NCI-H187 (cell line): ENCODE measurements around the gene POU3F1.

Source experiments
- DNase-seq, 2 experiments: peaks; one replicate each; lab custom pipeline; 2025; lab: John Stamatoyannopoulos, UW

Gene POU3F1

DNA sequence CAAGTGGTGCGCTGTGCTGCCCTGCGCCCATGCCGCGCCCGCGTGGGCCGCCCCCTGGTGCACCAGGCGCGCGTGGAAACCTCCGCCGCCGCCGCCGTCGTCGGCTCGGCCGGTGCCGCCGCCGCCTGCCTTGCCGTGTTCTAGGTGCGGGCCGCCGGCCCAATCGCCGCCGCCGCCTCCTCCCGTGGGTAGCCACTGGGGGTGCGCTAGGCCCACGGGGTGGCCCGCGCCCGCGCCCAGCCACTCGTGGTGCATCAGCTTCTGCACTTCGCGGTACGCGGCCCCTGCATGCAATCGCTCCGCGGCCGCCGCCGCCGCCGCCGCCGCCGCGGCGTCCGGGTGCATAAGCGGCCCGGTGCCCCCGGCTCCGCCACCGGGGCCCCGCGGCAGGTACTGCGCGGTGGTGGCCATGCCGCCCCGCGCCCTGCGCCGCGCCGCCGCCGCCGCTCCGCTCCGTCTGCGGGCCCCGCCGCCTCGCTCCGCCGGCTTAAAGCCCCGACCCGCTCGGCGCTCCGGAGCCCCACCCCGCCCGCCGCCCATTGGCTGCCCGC is at the start of gene POU3F1:
TSS of gene POU3F1 (minus strand) at position 461 of the 551 bp plus-strand sequence. CDS start at position 411, 50 bp downstream.
- no peak for DNase-seq

DNA sequence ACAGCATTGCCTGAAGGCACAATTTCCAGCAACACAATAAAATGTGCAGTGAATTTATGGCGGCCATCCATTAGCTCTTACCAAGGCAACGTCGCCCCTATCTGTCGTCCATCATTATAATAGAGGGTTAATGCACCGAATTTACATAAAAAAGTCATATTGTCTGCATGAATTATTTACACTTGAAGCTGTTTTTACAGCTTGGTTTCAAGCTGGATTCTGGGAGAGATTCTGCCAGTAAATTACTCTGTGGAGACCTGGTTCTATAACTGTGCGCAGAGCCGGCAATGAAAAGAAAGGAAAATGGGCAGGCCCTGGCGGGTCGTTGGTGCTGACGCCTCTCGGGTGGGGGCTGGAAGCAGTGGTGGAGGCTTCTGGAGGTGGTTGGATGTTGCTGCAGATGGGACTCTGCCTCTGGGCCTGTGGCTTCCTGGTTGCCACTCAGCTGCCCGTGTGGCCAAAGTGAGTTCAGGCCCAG is 48.9 kb upstream of the POU3F1 start:
- DNase-seq, result no peak

DNA sequence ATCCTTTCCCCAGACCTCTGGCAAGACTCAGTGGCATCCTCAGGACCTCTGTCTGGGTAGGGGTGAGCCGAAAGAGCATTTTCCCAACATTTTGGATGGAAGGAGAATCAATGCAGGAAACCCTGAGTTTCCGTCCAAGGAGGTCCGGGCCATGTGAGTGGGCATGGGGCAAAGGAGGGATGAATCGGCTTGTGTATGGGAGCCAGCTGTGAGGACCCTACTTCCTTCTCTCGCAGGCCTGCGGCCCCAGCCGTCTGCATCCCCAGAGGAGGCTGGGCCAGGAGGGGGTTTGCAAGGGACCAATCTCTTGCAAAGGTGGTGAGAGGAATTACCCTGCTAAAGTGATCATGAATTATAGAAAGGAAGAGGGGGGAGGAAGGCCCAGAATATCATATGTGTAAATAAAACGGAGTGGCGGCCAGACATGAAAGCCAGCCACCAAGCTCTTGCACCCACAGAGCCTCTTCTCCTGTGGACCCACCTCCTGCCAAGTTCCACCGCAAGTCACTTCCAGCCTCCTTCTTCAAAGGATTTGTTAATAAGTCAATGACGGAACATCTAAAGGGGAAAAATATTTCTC is 48.2 kb upstream of the POU3F1 start:
- no peak for DNase-seq

DNA sequence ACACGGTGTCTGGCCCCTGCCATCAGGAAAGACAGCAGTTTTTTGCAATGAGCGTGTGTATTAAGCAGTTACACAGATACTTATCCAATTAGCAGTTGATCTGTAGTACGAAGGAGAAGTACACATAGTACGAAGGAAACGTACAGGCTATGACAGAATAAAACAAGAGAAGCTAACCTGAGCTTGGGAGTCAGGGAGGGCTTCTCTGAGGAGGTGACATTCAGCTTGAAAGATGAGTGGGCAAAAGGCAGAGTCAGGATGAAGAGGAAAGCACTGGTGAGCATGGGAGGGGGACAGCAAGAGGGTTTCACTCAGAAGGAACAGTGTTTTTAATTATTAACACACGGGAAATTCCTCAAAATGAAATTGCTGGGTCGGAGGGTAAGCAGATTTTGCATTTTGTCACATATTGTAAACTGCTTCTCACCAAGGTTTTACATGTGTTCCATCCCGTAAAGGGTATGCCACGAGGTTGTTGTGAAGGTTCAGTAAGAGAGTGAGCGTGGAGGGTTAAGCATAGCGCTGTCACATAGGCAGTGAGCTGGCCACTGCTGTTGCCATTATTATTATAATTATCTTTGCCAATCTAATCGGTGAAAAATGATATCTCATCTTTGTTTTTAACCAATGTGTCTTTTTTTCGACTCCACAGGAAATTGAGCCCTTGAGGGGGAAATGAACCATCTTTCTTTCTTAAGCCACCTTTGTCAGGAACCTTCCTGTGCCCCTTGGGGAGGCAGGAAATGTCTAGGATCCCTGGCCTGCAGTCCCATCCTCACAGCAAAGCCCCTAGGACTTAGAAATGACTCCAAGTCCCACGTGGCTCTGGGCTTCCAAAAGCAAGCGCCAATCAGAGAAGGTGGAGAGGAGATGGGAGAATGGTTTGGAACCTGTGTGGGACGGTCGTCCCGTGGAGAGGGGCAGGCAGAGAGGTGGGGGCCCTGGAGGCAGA is 47.3 kb upstream of the POU3F1 start:
- DNase-seq, result no peak

DNA sequence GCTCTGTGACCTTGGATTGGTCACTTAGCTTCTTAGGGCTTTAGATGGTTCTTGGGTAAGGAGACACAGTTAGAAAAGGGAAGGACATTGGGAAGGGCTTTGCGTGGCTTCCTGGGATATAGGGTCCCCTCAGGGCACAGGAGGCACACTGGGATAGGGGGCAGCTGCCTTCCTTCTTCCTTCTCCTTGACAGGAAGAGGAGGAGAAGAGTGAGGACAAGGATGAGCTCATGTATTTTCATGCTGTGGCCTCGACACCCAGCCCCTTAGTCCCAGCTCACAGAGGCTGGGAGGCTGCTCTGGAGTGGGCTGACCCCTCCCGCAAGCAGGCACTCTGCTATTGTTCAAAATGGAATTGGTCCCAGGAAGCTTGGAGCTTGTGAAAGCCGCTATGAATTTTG is 45.7 kb upstream of the POU3F1 start:
- no peak for DNase-seq

DNA sequence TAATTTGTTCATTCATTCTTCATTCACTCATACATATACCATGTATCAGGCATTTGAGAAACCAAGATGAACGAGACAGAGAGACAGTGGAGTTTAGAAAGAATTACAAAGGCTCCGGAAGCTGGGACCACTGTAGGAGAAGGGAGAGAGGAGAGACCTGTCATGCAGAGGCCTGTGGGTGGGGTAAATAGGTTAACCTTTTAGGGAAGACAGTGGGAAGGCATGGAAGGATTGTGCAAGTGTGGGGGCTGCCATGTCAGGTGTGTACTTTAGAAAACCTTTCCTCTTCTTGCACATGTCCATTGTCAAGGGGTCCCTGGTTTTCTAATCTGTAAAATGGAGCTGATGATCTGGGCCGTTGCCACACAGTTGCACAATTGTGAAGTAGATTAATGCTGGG is 44.2 kb upstream of the POU3F1 start:
- no peak for DNase-seq

DNA sequence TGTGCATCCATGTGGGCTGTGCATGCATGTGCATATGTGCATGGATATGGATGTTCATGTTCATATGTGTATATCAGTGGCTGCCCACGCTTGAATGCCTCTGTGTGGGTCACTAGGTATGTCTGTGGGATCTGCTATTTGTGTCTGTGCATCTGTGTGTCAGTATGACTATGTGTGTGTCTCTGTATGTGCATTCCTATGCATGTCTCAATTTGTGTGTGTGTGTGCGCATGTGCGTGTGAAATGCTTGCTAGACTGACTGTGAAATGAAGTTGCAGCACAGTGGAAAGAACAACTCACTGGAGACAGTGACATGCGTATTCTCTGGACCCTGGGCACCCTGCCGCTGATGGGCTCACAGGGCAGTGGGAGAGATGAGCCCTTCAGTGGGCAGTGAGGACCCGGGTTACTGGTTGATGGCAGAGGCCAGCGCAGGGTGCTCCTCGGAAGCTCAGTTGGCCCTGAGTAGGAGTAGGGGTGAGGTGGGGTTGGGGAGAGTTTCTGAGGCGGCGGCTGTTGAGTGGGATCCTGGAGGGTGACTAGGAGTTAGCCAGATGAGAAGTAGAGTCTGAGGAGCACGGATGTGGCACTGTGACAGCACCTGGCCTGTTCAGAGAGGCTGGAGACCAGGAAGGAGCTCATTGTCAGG is 43.2 kb upstream of the POU3F1 start:
- no peak for DNase-seq

DNA sequence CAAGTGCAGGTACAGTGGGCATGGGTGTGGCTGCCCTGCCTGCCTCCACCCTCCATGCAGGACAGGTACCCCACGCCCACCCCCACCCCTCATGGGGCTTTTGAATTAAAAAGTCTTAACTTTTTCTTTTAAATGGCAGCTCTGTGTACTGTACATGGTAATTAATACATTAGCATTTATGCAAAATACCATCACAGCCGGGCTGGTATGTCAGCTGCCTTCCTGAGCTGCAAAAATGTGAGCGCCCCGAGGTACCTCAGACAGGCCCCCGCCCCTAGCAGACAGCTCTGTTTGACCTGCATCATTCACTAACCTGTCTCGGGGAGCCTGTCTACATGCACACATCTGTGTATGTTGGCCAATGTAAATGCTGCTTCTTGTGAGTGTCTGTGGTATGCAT is 42.2 kb upstream of the POU3F1 start:
- no peak for DNase-seq

DNA sequence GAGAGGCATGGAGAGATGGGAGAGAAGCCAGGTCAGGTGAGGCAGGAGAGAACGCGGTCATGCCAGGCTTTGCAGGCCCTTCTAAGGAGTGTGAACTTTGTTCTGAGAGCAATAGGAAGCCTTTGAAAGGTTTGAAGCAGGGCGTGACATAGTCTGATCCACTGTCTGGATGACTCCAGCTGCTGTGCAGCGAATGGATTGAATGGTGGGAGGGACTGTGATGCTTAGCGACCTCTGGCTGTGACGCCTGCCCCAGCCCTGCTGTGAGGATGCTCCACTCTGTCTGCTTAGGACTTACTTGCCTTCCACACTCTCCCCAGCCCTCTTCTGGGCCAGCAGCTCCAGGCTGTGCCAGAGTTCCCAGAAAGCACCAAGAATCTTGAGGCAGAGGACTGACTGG is 41.8 kb upstream of the POU3F1 start:
- no peak for DNase-seq

DNA sequence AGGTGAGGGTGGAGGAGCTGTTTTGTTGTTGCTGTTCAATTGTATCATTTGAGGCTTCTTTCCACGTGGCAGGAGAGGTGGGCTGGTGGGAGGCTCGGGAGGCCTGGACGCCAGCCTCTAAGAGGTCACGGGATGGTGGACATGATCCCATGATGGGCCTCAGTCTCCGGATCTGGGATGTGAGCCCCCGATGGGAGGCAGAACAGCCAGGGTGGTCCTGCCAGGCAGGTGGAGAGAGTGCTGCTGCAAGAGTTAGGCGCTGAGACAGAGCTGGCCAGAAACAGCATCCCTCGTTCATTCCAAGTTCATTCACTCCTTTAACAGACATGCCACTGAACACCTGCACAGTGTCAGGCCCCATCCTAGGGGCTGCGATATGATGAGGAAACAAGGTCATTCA is 41.1 kb upstream of the POU3F1 start:
- no peak for DNase-seq

DNA sequence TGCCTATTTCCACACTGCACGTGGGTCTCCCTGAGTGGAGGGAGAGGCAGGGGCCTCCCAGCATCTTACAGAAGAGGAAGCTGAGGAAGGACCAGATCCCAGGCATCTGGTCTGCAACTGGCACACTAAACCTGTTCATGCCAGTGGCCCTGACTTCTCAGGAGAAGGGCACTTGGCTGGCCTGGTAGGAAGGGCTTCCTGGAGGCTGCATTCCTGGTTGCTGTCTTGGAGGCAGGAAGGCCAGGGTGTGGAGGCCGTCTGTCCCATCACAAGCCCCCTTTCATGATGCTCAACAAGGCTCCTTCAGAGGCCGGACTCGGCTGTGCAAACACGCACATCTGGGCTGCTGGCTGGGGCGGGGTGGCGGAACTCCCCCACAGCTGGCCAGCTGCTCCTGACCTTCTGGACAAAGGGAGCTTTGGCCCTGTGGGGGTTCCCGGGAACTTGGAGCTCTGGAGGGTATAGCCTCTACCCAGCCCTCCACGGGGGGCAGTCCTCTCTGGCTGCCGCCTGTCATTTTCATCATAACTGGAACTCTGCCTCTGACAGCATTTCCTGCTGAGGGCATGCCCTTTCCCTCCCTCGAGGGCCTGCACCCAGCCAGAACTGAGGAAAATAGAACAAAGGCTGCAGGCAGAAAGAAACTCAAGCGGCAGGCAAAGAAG is 39.2 kb upstream of the POU3F1 start:
- DNase-seq, result no peak

DNA sequence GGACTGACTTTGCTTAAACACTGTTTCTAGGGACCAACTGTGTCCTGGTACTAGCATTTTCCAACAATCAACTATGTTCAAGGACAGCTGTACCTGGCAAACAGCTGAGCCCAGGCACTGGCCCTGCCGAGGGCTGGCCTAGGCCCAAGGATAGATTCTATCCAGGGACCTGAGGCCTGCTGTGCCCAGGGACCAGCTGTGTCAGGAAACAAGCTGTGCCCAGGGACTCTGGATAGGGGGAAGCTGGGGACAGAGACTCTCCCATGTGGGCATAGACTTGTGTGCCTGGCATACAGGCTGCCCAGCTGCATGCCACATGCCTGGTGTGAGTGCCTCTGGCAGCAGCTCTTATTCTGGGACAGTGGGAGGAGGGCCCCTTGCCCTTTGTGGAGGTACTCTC is 38.1 kb upstream of the POU3F1 start:
- no peak for DNase-seq

DNA sequence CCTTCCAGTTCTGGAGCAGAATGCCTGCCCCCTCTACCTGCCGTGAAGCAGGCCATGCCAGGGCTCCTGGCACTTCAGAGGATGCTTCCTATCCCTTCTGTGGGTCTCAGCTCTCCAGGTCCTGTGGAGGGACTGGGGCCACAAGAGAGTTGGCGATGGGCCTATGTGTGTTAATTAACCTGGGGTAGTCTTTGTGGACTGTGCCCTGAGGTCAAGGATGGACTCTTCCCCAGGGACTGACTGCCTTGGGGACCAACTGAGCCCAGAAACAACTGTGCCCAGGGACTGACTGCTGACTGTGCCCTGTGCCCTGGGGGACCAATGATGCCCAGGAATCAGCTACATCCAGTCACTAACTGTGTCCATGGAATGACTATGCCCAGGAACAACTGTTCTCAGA is 37.5 kb upstream of the POU3F1 start:
- DNase-seq, result no peak

DNA sequence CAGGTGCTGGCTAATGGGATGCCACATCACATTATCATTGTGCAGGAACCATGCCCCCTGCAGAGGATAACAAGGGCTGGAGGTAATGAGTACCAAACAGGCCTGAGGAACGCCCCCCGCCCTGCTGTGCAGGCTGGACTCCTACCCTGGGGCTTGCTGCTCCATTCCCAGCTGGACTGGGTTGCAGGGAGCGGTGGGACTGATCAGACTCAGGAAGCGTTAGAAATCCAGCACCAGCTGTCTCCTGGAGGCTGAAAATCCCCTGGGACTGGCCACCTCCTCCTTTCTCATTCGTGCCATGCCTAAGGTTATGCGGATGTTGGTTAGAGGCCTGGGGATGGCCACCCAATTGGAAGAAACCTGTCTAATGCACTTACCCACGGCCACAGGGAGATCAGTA is 36.9 kb upstream of the POU3F1 start:
- no peak for DNase-seq

DNA sequence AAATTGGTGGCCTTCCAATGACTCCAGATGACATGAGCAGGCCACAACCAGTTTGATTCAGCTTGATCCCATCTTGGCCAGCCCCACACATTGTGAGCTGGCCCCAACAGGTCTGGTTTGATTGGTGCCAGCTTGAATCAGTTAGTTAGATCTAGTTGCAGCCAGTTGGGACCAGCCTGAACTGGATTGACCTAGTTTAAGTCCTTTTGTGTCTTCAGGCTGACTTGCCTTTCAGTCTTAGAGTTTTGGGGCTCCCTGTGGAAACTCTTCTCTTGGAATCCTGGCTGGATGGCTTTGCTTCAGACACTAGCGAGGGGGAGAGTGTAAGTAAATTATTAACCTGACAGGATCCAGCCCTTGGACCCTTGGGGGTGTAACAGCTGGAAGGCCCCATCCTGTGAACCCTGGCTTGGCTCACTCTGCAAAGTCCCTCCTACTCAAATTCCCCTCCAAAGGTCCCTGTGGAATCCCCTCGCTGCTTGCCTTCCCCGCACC is 36.2 kb upstream of the POU3F1 start:
- DNase-seq, result no peak

DNA sequence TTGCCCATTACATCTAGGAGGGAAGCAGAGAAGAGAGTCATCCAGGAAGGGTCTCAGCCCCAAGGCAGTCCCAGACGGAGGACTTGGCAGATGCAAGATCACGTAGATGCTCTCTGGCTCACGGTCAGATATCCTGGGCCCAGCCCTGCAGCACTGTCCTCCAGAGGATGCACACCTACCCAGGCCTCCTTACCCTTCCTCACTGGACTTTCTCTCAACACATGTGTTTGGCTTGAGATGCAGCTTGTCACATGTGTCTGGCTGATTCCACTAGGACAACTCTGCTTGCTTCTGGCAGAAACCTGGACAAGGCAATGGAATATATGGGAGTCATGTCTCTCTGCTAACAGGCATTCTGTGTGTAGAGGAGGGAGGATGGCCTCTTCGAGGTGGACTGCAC is 32.4 kb upstream of the POU3F1 start:
- no peak for DNase-seq

DNA sequence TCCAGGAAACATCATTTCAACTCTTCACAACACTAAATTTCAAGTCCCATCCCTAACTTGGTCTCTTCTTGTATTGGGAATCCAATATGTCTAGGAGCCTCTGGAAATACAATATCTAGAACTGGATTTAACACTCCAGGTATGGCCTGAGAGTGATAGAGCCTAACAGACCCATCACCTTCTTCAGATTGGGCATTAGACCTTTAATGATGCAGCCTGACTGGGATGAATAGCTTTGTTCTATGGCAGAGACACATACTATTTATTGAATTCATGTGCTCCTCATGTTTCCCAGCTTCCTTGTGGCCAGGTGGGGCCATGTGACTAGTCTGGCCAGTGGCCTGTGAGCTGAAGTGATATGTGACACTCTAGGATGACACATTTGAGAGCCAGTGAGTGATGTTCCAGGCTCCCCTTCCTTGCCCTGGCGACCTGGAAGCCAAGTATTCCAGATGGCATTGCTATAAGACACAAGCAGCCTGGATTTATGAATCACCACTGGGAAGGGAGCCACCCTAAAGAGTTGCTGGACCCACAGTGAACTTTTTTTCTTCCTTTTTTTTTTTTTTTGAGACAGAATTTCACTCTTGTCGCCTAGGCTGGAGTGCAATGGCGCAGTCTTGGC is 31.0 kb upstream of the POU3F1 start:
- no peak for DNase-seq

DNA sequence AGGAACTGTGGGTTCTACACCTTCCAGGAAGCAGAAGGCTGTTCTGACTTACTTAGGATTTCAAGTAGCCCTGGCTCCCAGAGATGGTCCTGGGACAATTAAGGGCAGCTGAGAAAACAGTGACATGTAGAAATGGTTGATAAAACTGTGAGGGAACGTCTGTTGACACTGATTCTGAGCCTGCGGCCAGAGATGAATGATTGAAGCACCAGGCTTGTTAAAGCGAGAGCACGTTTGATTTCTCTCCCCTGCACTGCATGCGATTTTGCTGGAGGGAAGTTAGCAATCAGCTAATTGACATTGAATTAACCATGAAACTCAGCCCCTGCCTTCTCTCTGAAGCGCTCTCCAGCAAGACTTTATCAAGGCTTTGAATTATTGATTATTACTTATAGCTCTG is 29.9 kb upstream of the POU3F1 start:
- DNase-seq, result no peak

DNA sequence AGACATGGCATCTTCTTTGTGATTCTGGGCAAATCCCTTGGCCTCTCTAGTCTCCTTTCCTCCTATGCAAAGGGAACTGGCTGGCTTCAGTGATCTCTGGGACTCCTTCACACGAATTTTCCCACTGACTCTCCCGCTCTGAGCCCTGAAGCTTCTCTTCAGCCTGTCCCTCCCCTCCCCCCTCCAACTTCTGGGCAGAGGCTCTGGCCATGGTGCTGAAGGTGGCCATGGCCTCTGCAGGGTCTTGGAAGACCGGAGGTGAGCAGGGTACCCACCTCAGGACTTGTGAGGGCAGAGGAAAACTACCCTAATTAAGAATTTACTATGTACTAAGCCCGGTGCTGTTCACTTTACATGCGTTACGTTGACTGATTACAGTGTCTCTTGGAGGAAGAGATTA is 29.4 kb upstream of the POU3F1 start:
- DNase-seq, result no peak

DNA sequence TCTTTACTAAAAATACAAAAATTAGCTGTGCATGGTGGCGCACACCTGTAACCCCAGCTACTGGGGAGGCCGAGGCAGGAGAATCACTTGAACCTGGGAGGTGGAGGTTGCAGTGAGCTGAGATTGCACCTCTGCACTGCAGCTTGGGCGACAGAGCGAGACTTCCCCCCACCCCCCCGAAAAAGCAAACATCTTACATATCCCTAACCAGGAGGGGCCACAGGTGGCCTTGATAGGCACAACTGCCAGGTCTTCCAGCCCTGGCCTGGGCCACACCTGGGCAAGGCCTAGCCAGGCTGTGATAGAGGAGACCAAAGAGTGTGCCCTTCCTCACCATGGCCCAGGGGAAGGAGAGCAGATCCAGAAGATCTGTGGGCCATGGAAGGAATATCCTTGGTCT is 28.6 kb upstream of the POU3F1 start:
- DNase-seq, result no peak

DNA sequence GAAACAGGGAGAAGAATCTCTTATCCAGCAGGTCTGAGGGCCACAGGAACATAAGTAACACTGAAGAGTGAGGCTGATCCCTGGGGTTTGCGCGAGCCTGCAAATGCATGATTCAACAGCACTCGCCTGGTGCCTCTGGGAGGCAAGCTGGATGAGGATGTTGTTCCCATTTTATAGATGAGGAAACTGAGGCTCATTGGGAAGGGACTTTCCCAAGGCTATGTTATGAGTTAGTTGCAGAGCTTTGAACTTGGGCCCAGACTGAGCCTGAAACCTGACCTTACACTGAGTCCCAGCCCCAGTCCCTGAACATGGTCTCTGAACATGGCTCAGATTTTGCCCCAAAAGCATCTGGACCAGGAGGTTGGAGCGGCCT is 27.7 kb upstream of the POU3F1 start:
- DNase-seq, result no peak
